ENCODE measurements around the gene CHD3. TPM values are rescaled to one million over a fixed set of nuclear protein-coding genes. Genes with fewer than 3 reads are reported as not detected.
A peak's percentile ranks its signal among the peaks of the same experiment; 100 is the strongest.

CHD3 gene
- total and polyA plus RNA-seq, 2 donors (not counting 1 experiment from before 2014, with no cell fraction given) = 68.1 to 69.1 TPM

- CTCF ChIA-PET = interaction anchor here (1.2 kb wide), 1 partner anchor 9 kb away, joined by 3 read pairs; no protein-coding TSS in a partner anchor
- peaks cover 45% of the 10 kb centered on the region for H4K20me1 ChIP-seq (ENCODE audit: control insufficient read depth, insufficient read depth, low read length, poor library complexity, severe bottlenecking)
- H2AFZ ChIP-seq (ENCODE audit: insufficient read depth, low read depth, low read length, poor library complexity, severe bottlenecking) = no peak overlapping the region
- no peak overlapping the region for H3K4me3 ChIP-seq (ENCODE audit: control extremely low read depth in 1 of 5, extremely low read depth in 1 of 5, insufficient read depth in 1 of 5, low read depth in 2 of 5, low read length in 4 of 5)
- DNase-seq (peak; percentile 42), ATAC-seq (ENCODE audit: low read depth) (no peak)
- no peaks in the 10 kb centered on the region for H3K27me3 Mint-ChIP-seq
- peaks cover 27 to 45% of the 10 kb centered on the region in 2 donors for H3K4me1 ChIP-seq (ENCODE audit: control insufficient read depth in 2 of 2, insufficient read depth in 2 of 2, low read length in 2 of 2)
- peaks cover 0 to 17% of the 10 kb centered on the region in 2 experiments for H3K36me3 ChIP-seq (replicated peaks in 1 of 2; ENCODE audit: control extremely low read depth in 1 of 2, control insufficient read depth in 1 of 2, extremely low read depth in 1 of 2, insufficient read depth in 2 of 2, low read length in 1 of 2)
- no peaks in the 10 kb centered on the region for H3K9me3 Mint-ChIP-seq (ENCODE audit: insufficient read depth)
- no peak overlapping the region for H3K9ac ChIP-seq (ENCODE audit: low read length)
- POLR2A ChIA-PET = no interaction called here
- no peaks in the 10 kb centered on the region for H3K27me3 ChIP-seq (replicated peaks in 1 of 4; ENCODE audit: control extremely low read depth in 1 of 4, control insufficient read depth in 3 of 4, insufficient read depth in 4 of 4, low read length in 3 of 4)
- no peaks in the 10 kb centered on the region for H3K9me3 ChIP-seq (ENCODE audit: control extremely low read depth in 1 of 3, control insufficient read depth in 2 of 3, insufficient read depth in 1 of 3, low read length in 2 of 3)
- no peak for TF ChIP-seq EZH2 (IDR thresholded peaks at IDR 0.05; ENCODE audit: borderline replicate concordance, insufficient read depth, low read depth, low read length, poor library complexity, severe bottlenecking)
- TF ChIP-seq, protein P1, sequence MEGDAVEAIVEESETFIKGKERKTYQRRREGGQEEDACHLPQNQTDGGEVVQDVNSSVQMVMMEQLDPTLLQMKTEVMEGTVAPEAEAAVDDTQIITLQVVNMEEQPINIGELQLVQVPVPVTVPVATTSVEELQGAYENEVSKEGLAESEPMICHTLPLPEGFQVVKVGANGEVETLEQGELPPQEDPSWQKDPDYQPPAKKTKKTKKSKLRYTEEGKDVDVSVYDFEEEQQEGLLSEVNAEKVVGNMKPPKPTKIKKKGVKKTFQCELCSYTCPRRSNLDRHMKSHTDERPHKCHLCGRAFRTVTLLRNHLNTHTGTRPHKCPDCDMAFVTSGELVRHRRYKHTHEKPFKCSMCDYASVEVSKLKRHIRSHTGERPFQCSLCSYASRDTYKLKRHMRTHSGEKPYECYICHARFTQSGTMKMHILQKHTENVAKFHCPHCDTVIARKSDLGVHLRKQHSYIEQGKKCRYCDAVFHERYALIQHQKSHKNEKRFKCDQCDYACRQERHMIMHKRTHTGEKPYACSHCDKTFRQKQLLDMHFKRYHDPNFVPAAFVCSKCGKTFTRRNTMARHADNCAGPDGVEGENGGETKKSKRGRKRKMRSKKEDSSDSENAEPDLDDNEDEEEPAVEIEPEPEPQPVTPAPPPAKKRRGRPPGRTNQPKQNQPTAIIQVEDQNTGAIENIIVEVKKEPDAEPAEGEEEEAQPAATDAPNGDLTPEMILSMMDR (IDR thresholded peaks at IDR 0.05) = no peak
- no peak overlapping the region for H3K4me2 ChIP-seq (replicated peaks; ENCODE audit: low read depth, low read length, poor library complexity, severe bottlenecking)
- H3K79me2 ChIP-seq (ENCODE audit: control insufficient read depth, insufficient read depth, low read length) = peaks cover 9% of the 10 kb centered on the region
- 88% methylated on average over 4 of the region's 31 CpGs for WGBS (ENCODE audit: insufficient coverage)
- no peak overlapping the region for H3K27ac ChIP-seq (ENCODE audit: low read length in 2 of 2)
- peaks cover 22% of the 10 kb centered on the region for H3K4me1 Mint-ChIP-seq
- no peak overlapping the region for H3K4me3 Mint-ChIP-seq
- intact Hi-C loops (cut with micrococcal nuclease) = no loop called here
- H3K27ac Mint-ChIP-seq = no peak overlapping the region
These were observed 34.4 kb upstream of the CHD3 start for GRCh38 chr17:7854078-7854777.

Measured in B cell (primary cell).